ENCODE measurements around the gene OGN. TPM values are rescaled to one million over a fixed set of nuclear protein-coding genes. Genes with fewer than 3 reads are reported as not detected.

OGN gene
- total and polyA plus RNA-seq, 2 donors (not counting 1 experiment from before 2014, with no cell fraction given), result not detected

DNA sequence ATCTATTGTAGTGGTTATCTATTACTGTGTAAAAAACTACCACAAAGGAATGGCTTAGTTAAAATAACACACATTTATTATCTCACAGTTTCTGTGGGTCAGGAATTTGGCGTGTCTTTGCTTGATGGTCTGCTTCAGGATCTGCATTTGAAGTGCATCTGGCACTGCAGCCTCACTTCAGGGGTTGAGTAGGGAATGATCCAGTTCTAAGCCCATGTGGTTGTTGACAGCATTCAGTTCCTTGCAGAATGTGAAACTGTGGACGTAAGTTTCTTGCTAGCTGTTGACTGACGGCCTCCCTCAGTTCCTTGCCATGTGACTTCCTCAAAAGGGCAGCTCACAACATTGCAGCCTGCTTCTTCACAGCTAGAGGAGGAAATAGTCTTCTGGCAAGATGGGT is 2.1 kb upstream of the OGN start:
- Histone ChIP-seq H3K27ac (ENCODE audit: low read length in 2 of 2) (peak overlapping the region; percentile 24 to 61), H4K20me1 (ENCODE audit: control insufficient read depth, insufficient read depth, low read length, poor library complexity, severe bottlenecking) (no peaks in the 10 kb centered on the region), H3K27me3 (replicated peaks in 1 of 4; ENCODE audit: control extremely low read depth in 1 of 4, control insufficient read depth in 3 of 4, insufficient read depth in 4 of 4, low read length in 3 of 4) (no peaks in the 10 kb centered on the region), H3K4me3 (ENCODE audit: control extremely low read depth in 1 of 5, extremely low read depth in 1 of 5, insufficient read depth in 1 of 5, low read depth in 2 of 5, low read length in 4 of 5) (peak overlapping the region in 4 of 5 experiments; percentile 3 to 56 (median 44)), H3K36me3 (replicated peaks in 1 of 2; ENCODE audit: control extremely low read depth in 1 of 2, control insufficient read depth in 1 of 2, extremely low read depth in 1 of 2, insufficient read depth in 2 of 2, low read length in 1 of 2) (no peaks in the 10 kb centered on the region), H3K9me3 (ENCODE audit: control extremely low read depth in 1 of 3, control insufficient read depth in 2 of 3, insufficient read depth in 1 of 3, low read length in 2 of 3) (no peaks in the 10 kb centered on the region), H2AFZ (ENCODE audit: insufficient read depth, low read depth, low read length, poor library complexity, severe bottlenecking) (peak overlapping the region; percentile 73), H3K4me1 (ENCODE audit: control insufficient read depth in 2 of 2, insufficient read depth in 2 of 2, low read length in 2 of 2) (peaks cover 13 to 15% of the 10 kb centered on the region in 2 donors), H3K4me2 (replicated peaks; ENCODE audit: low read depth, low read length, poor library complexity, severe bottlenecking) (peak overlapping the region; percentile 61), H3K9ac (ENCODE audit: low read length) (peak overlapping the region; percentile 46), H3K79me2 (ENCODE audit: control insufficient read depth, insufficient read depth, low read length) (no peaks in the 10 kb centered on the region)
- H3K27ac Mint-ChIP-seq, result peak overlapping the region; percentile 85
- H3K9me3 Mint-ChIP-seq (ENCODE audit: insufficient read depth), result no peaks in the 10 kb centered on the region
- CTCF ChIA-PET, result interaction anchor here (1.4 kb wide), 1 partner anchor 266 kb away, joined by 4 read pairs; no protein-coding TSS in a partner anchor
- no peak for TF ChIP-seq EZH2 (IDR thresholded peaks at IDR 0.05; ENCODE audit: borderline replicate concordance, insufficient read depth, low read depth, low read length, poor library complexity, severe bottlenecking)
- TF ChIP-seq, protein P1, sequence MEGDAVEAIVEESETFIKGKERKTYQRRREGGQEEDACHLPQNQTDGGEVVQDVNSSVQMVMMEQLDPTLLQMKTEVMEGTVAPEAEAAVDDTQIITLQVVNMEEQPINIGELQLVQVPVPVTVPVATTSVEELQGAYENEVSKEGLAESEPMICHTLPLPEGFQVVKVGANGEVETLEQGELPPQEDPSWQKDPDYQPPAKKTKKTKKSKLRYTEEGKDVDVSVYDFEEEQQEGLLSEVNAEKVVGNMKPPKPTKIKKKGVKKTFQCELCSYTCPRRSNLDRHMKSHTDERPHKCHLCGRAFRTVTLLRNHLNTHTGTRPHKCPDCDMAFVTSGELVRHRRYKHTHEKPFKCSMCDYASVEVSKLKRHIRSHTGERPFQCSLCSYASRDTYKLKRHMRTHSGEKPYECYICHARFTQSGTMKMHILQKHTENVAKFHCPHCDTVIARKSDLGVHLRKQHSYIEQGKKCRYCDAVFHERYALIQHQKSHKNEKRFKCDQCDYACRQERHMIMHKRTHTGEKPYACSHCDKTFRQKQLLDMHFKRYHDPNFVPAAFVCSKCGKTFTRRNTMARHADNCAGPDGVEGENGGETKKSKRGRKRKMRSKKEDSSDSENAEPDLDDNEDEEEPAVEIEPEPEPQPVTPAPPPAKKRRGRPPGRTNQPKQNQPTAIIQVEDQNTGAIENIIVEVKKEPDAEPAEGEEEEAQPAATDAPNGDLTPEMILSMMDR (IDR thresholded peaks at IDR 0.05), result no peak
- intact Hi-C loops (cut with micrococcal nuclease), result loop anchor here (2.0 kb wide), 1 partner anchor 82 kb away; the partner anchor contains the start of genes CENPP and NOL8
- no peaks in the 10 kb centered on the region for H3K27me3 Mint-ChIP-seq
- 33% methylated on average over 2 of the region's 3 CpGs for WGBS (ENCODE audit: insufficient coverage)
- peak; percentile 94 for ATAC-seq (ENCODE audit: low read depth)
- POLR2A ChIA-PET, result no interaction called here
- H3K4me3 Mint-ChIP-seq, result peak overlapping the region; percentile 79
- H3K4me1 Mint-ChIP-seq, result peaks cover 17% of the 10 kb centered on the region
- peak; percentile 70 for DNase-seq

DNA sequence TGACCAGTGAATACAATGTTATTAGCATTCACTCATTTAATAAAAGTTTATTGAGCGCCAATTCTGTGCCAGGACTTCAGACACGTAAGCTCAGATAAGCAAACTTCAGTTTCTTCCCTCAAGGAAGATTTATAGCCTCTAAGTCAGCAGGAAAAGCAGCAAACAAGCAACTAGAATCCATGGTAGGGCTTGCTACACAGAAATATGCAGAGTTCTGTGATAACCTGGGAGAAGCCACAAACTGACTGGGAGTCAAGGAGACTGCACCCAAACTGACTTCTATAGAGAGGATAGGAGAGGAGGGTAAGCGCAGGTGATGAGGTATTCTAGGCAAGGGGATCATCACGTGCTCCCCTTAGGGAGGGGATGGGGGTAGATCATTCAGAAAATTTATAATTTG is 1.4 kb upstream of the OGN start:
- Histone ChIP-seq H4K20me1 (ENCODE audit: control insufficient read depth, insufficient read depth, low read length, poor library complexity, severe bottlenecking) (no peaks in the 10 kb centered on the region), H3K4me2 (replicated peaks; ENCODE audit: low read depth, low read length, poor library complexity, severe bottlenecking) (peak overlapping the region; percentile 61), H3K36me3 (replicated peaks in 1 of 2; ENCODE audit: control extremely low read depth in 1 of 2, control insufficient read depth in 1 of 2, extremely low read depth in 1 of 2, insufficient read depth in 2 of 2, low read length in 1 of 2) (no peaks in the 10 kb centered on the region), H3K27ac (ENCODE audit: low read length in 2 of 2) (no peak overlapping the region), H3K79me2 (ENCODE audit: control insufficient read depth, insufficient read depth, low read length) (no peaks in the 10 kb centered on the region), H2AFZ (ENCODE audit: insufficient read depth, low read depth, low read length, poor library complexity, severe bottlenecking) (peak overlapping the region; percentile 73), H3K9me3 (ENCODE audit: control extremely low read depth in 1 of 3, control insufficient read depth in 2 of 3, insufficient read depth in 1 of 3, low read length in 2 of 3) (no peaks in the 10 kb centered on the region), H3K27me3 (replicated peaks in 1 of 4; ENCODE audit: control extremely low read depth in 1 of 4, control insufficient read depth in 3 of 4, insufficient read depth in 4 of 4, low read length in 3 of 4) (no peaks in the 10 kb centered on the region), H3K4me3 (ENCODE audit: control extremely low read depth in 1 of 5, extremely low read depth in 1 of 5, insufficient read depth in 1 of 5, low read depth in 2 of 5, low read length in 4 of 5) (peak overlapping the region in 1 of 5 experiments; percentile 56), H3K9ac (ENCODE audit: low read length) (peak overlapping the region; percentile 46), H3K4me1 (ENCODE audit: control insufficient read depth in 2 of 2, insufficient read depth in 2 of 2, low read length in 2 of 2) (peaks cover 13 to 15% of the 10 kb centered on the region in 2 donors)
- Mint-ChIP-seq H3K4me3 (peak overlapping the region; percentile 79), H3K9me3 (ENCODE audit: insufficient read depth) (no peaks in the 10 kb centered on the region), H3K4me1 (peaks cover 17% of the 10 kb centered on the region), H3K27me3 (no peaks in the 10 kb centered on the region), H3K27ac (peak overlapping the region; percentile 85)
- CTCF ChIA-PET, result interaction anchor here (1.4 kb wide), 1 partner anchor 265 kb away, joined by 4 read pairs; no protein-coding TSS in a partner anchor
- DNase-seq (no peak), ATAC-seq (ENCODE audit: low read depth) (no peak)
- POLR2A ChIA-PET, result no interaction called here
- 100% methylated on average over 1 of the region's 4 CpGs for WGBS (ENCODE audit: insufficient coverage)
- TF ChIP-seq EZH2 (IDR thresholded peaks at IDR 0.05; ENCODE audit: borderline replicate concordance, insufficient read depth, low read depth, low read length, poor library complexity, severe bottlenecking), result no peak
- TF ChIP-seq, protein P1 (IDR thresholded peaks at IDR 0.05), result no peak
- intact Hi-C loops (cut with micrococcal nuclease), result loop anchor here (2.0 kb wide), 1 partner anchor 81 kb away; the partner anchor contains the start of genes CENPP and NOL8
